GM12892 (cell line): Measurements from ENCODE around the gene AFTPH.

Source experiments
- POLR2AphosphoS5 ChIP-seq: IDR thresholded peaks from 2 replicates; pipeline ENCODE4 v1.6.1; 2011; ENCODE audit warnings: low read depth, low read length, control low read depth
- TAF1 ChIP-seq: IDR thresholded peaks from 2 replicates; pipeline ENCODE4 v1.6.1; 2011; ENCODE audit warnings: low read depth, mild to moderate bottlenecking, control low read depth, low read length, borderline replicate concordance

DNA sequence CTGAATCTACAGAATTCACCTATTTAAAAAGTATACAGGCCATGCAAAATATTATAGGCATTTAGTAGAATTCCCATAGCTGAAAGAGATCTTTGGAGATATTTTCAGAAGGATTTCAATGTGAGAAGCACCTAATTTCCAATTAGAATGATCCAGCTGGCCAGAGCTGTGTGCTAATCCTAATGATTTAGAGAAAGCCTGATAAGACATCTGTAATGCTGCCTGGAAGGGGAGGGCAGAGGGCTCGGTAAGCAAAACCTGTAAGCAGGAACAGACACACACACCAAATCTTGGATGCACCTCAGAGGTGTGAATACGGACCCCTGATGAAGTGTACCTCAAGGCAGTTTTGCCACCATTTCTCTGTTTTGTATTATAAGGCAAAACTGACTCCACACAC is 115.6 kb downstream of the AFTPH start:
- TF ChIP-seq TAF1 (no peak), POLR2AphosphoS5 (no peak)
